AG04450 (cell line): ENCODE measurements around the gene CMC1. TPM values are rescaled to one million over a fixed set of nuclear protein-coding genes. Genes with fewer than 3 reads are reported as not detected.

Experiments used
- CTCF ChIA-PET: fragments of 300-600, 350-600 bp; formaldehyde crosslinking; extraction: SDS; loops from one replicate; lab custom pipeline; 2022; ENCODE audit warnings: antibody characterized with exemption, inconsistent platforms; lab: Charles Lee
- POLR2A ChIA-PET: fragments of 350-600 bp; formaldehyde crosslinking; extraction: SDS; loops from one replicate; lab custom pipeline; 2021; ENCODE audit warnings: antibody characterized with exemption, inconsistent platforms; lab: Yijun Ruan, JAX
- DNase-seq: peaks from one replicate; pipeline ENCODE4 v3.0.0-alpha.2; 2011; ENCODE audit warnings: low read depth, low spot score
- H3K27ac ChIP-seq: one replicate; pipeline ENCODE4 v1.5.1; 2012; ENCODE audit warnings: low read depth, low read length, control low read depth
- H3K27me3 ChIP-seq: one replicate; pipeline ENCODE4 v1.6.0; 2012; ENCODE audit warnings: low read length; ENCODE audit not compliant: control insufficient read depth, insufficient read depth
- H3K4me3 ChIP-seq: 2 replicates; pipeline ENCODE4 v1.5.1; 2011; ENCODE audit warnings: mild to moderate bottlenecking, low read depth, low read length, control low read depth
- H3K9me3 ChIP-seq: 2 replicates; pipeline ENCODE4 v1.5.1; 2012; ENCODE audit warnings: low read length; ENCODE audit not compliant: control insufficient read depth, insufficient read depth
- CTCF ChIP-seq: IDR thresholded peaks from 2 replicates; pipeline ENCODE4 v1.5.1; 2011; ENCODE audit warnings: low read depth, low read length, control low read depth, inconsistent platforms
- polyA plus RNA-seq: library from polyadenylated mRNA; depleted of rRNA; stranded (reverse); fragments of >200 nt; gene quantifications from 2 replicates; pipeline ENCODE4 v1.2.3, GENCODE V29; 2011

Gene CMC1
- polyA plus RNA-seq, 1 experiment, result 30.3 TPM

- DNase-seq, result no peak
- Histone ChIP-seq H3K9me3 (no peaks in the 10 kb centered on the region), H3K27me3 (no peaks in the 10 kb centered on the region), H3K27ac (no peak overlapping the region), H3K4me3 (no peak overlapping the region)
- POLR2A ChIA-PET, result no interaction called here
- no peak for TF ChIP-seq CTCF
- CTCF ChIA-PET, result interaction anchor here (1.6 to 1.8 kb wide), 2 partner anchors 33 to 541 kb away, joined by 3 to 5 read pairs; no protein-coding TSS in a partner anchor
Measured at GRCh38 chr3:28253040-28253715, 11.8 kb downstream of the CMC1 start.

GRCh38 chr3:28262001-28262400 lies 20.6 kb downstream of the CMC1 start:
- TF ChIP-seq CTCF, result no peak
- no peak for DNase-seq
- no peak overlapping the region for H3K27ac ChIP-seq
- ChIA-PET POLR2A (no interaction called here), CTCF (no interaction called here)
- no peak overlapping the region for H3K4me3 ChIP-seq
- H3K9me3 ChIP-seq, result no peaks in the 10 kb centered on the region
- H3K27me3 ChIP-seq, result no peaks in the 10 kb centered on the region

- CTCF ChIA-PET, result interaction anchor here (1.0 to 1.6 kb wide), 3 partner anchors 44 to 554 kb away, joined by 3 to 4 read pairs (median 3); no protein-coding TSS in a partner anchor
- TF ChIP-seq CTCF, result no peak
- Histone ChIP-seq H3K27ac (no peak overlapping the region), H3K4me3 (no peak overlapping the region), H3K9me3 (no peaks in the 10 kb centered on the region), H3K27me3 (no peaks in the 10 kb centered on the region)
- POLR2A ChIA-PET, result no interaction called here
- DNase-seq, result no peak
Measured at GRCh38 chr3:28265641-28266040, 24.2 kb downstream of the CMC1 start.

GRCh38 chr3:28267984-28268849 lies 26.8 kb downstream of the CMC1 start:
- Histone ChIP-seq H3K4me3 (no peak overlapping the region), H3K9me3 (peaks cover 7% of the 10 kb centered on the region), H3K27me3 (no peaks in the 10 kb centered on the region), H3K27ac (no peak overlapping the region)
- POLR2A ChIA-PET, result no interaction called here
- no peak for TF ChIP-seq CTCF
- CTCF ChIA-PET, result interaction anchor here (1.2 kb wide), 1 partner anchor 19 kb away, joined by 3 read pairs; no protein-coding TSS in a partner anchor
- DNase-seq, result no peak
